ENCODE data around the gene ALKBH1.
"Not testable (repeated sequence)": the region's sequence is repeated elsewhere in the genome, so short reads cannot be mapped to it uniquely, and the experiment has no call there.

Gene ALKBH1

GRCh38 chr14:77707724-77708408, at the start of gene ALKBH1, which contains the start of gene SLIRP:
ALKBH1 (minus strand) TSS chr14:77708023; CDS start chr14:77708004, 19 bp downstream.
SLIRP (plus strand) TSS chr14:77708103; CDS start chr14:77708112, 9 bp downstream.
- peaks cover 14 to 23% of the 10 kb centered on the region in 2 donors for H3K36me3 ChIP-seq (ENCODE audit: control insufficient read depth in 2 of 2, insufficient read depth in 2 of 2, low read length in 2 of 2)

GRCh38 chr14:77752799-77753516, 45.1 kb upstream of the ALKBH1 start:
- Histone ChIP-seq H3K9ac (ENCODE audit: low read length in 2 of 2) (no peak overlapping the region), H3K27me3 (ENCODE audit: control insufficient read depth in 1 of 2, insufficient read depth in 2 of 2, low read length in 2 of 2) (no peaks in the 10 kb centered on the region), H3K4me3 (ENCODE audit: low read length in 2 of 2) (no peak overlapping the region), H3K9me3 (ENCODE audit: control insufficient read depth in 2 of 2, low read length in 2 of 2) (no peaks in the 10 kb centered on the region), H3K4me1 (ENCODE audit: control insufficient read depth, insufficient read depth, low read length) (peaks cover 9% of the 10 kb centered on the region), H3K27ac (ENCODE audit: low read length) (no peak overlapping the region), H3K36me3 (ENCODE audit: control insufficient read depth in 2 of 2, insufficient read depth in 2 of 2, low read length in 2 of 2) (peaks cover 14 to 22% of the 10 kb centered on the region in 2 donors)

More at GRCh38 chr14:77707724-77708408, at the start of gene ALKBH1, which contains the start of gene SLIRP:
- no peaks in the 10 kb centered on the region for H3K27me3 ChIP-seq (ENCODE audit: control insufficient read depth in 1 of 2, insufficient read depth in 2 of 2, low read length in 2 of 2)
- peaks cover 10% of the 10 kb centered on the region for H3K4me1 ChIP-seq (ENCODE audit: control insufficient read depth, insufficient read depth, low read length)
- H3K9ac ChIP-seq (ENCODE audit: low read length in 2 of 2): peak within 1 kb of the TSS; percentile 68 to 94
- peak within 1 kb of the TSS; percentile 67 for H3K27ac ChIP-seq (ENCODE audit: low read length)
- no peaks in the 10 kb centered on the region for H3K9me3 ChIP-seq (ENCODE audit: control insufficient read depth in 2 of 2, low read length in 2 of 2)
- peak within 1 kb of the TSS; percentile 99 to 100 for H3K4me3 ChIP-seq (ENCODE audit: low read length in 2 of 2)

- no peak overlapping the region for H3K4me3 ChIP-seq (ENCODE audit: low read length in 2 of 2)
- H3K27me3 ChIP-seq (ENCODE audit: control insufficient read depth in 1 of 2, insufficient read depth in 2 of 2, low read length in 2 of 2): no peaks in the 10 kb centered on the region
- H3K36me3 ChIP-seq (ENCODE audit: control insufficient read depth in 2 of 2, insufficient read depth in 2 of 2, low read length in 2 of 2): peaks cover 14 to 22% of the 10 kb centered on the region in 2 donors
- no peaks in the 10 kb centered on the region for H3K9me3 ChIP-seq (ENCODE audit: control insufficient read depth in 2 of 2, low read length in 2 of 2)
- H3K9ac ChIP-seq (ENCODE audit: low read length in 2 of 2): no peak overlapping the region
- H3K27ac ChIP-seq (ENCODE audit: low read length): no peak overlapping the region
- H3K4me1 ChIP-seq (ENCODE audit: control insufficient read depth, insufficient read depth, low read length): peaks cover 6% of the 10 kb centered on the region
Measured at GRCh38 chr14:77752266-77752665, 44.4 kb upstream of the ALKBH1 start.

GRCh38 chr14:77747425-77747824, 39.6 kb upstream of the ALKBH1 start:
- H3K36me3 ChIP-seq (ENCODE audit: control insufficient read depth in 2 of 2, insufficient read depth in 2 of 2, low read length in 2 of 2): peaks cover 23 to 26% of the 10 kb centered on the region in 2 donors
- H3K4me1 ChIP-seq (ENCODE audit: control insufficient read depth, insufficient read depth, low read length); H3K27ac ChIP-seq (ENCODE audit: low read length); H3K27me3 ChIP-seq (ENCODE audit: control insufficient read depth in 1 of 2, insufficient read depth in 2 of 2, low read length in 2 of 2); H3K9me3 ChIP-seq (ENCODE audit: control insufficient read depth in 2 of 2, low read length in 2 of 2); H3K4me3 ChIP-seq (ENCODE audit: low read length in 2 of 2); H3K9ac ChIP-seq (ENCODE audit: low read length in 2 of 2): not testable (repeated sequence)

- no peak overlapping the region for H3K27ac ChIP-seq (ENCODE audit: low read length)
- H3K36me3 ChIP-seq (ENCODE audit: control insufficient read depth in 2 of 2, insufficient read depth in 2 of 2, low read length in 2 of 2): peaks cover 22 to 24% of the 10 kb centered on the region in 2 donors
- no peaks in the 10 kb centered on the region for H3K4me1 ChIP-seq (ENCODE audit: control insufficient read depth, insufficient read depth, low read length)
- H3K9me3 ChIP-seq (ENCODE audit: control insufficient read depth in 2 of 2, low read length in 2 of 2): no peaks in the 10 kb centered on the region
- H3K9ac ChIP-seq (ENCODE audit: low read length in 2 of 2): no peak overlapping the region
- no peaks in the 10 kb centered on the region for H3K27me3 ChIP-seq (ENCODE audit: control insufficient read depth in 1 of 2, insufficient read depth in 2 of 2, low read length in 2 of 2)
- H3K4me3 ChIP-seq (ENCODE audit: low read length in 2 of 2): no peak overlapping the region
Measured at GRCh38 chr14:77746064-77746702, 38.4 kb upstream of the ALKBH1 start.

- Histone ChIP-seq H3K36me3 (ENCODE audit: control insufficient read depth in 2 of 2, insufficient read depth in 2 of 2, low read length in 2 of 2) (peaks cover 23 to 34% of the 10 kb centered on the region in 2 donors), H3K27ac (ENCODE audit: low read length) (no peak overlapping the region), H3K27me3 (ENCODE audit: control insufficient read depth in 1 of 2, insufficient read depth in 2 of 2, low read length in 2 of 2) (no peaks in the 10 kb centered on the region), H3K4me3 (ENCODE audit: low read length in 2 of 2) (no peak overlapping the region), H3K9me3 (ENCODE audit: control insufficient read depth in 2 of 2, low read length in 2 of 2) (no peaks in the 10 kb centered on the region), H3K9ac (ENCODE audit: low read length in 2 of 2) (no peak overlapping the region), H3K4me1 (ENCODE audit: control insufficient read depth, insufficient read depth, low read length) (no peaks in the 10 kb centered on the region)
Measured at GRCh38 chr14:77741438-77741837, 33.6 kb upstream of the ALKBH1 start.

GRCh38 chr14:77738559-77739250, 30.9 kb upstream of the ALKBH1 start:
- Histone ChIP-seq H3K36me3 (ENCODE audit: control insufficient read depth in 2 of 2, insufficient read depth in 2 of 2, low read length in 2 of 2) (peaks cover 24 to 34% of the 10 kb centered on the region in 2 donors), H3K9ac (ENCODE audit: low read length in 2 of 2) (no peak overlapping the region), H3K27me3 (ENCODE audit: control insufficient read depth in 1 of 2, insufficient read depth in 2 of 2, low read length in 2 of 2) (no peaks in the 10 kb centered on the region), H3K9me3 (ENCODE audit: control insufficient read depth in 2 of 2, low read length in 2 of 2) (no peaks in the 10 kb centered on the region), H3K4me3 (ENCODE audit: low read length in 2 of 2) (no peak overlapping the region), H3K4me1 (ENCODE audit: control insufficient read depth, insufficient read depth, low read length) (no peaks in the 10 kb centered on the region), H3K27ac (ENCODE audit: low read length) (no peak overlapping the region)

- no peak overlapping the region for H3K27ac ChIP-seq (ENCODE audit: low read length)
- no peak overlapping the region for H3K9ac ChIP-seq (ENCODE audit: low read length in 2 of 2)
- H3K27me3 ChIP-seq (ENCODE audit: control insufficient read depth in 1 of 2, insufficient read depth in 2 of 2, low read length in 2 of 2): no peaks in the 10 kb centered on the region
- H3K9me3 ChIP-seq (ENCODE audit: control insufficient read depth in 2 of 2, low read length in 2 of 2): no peaks in the 10 kb centered on the region
- H3K4me3 ChIP-seq (ENCODE audit: low read length in 2 of 2): no peak overlapping the region
- no peaks in the 10 kb centered on the region for H3K4me1 ChIP-seq (ENCODE audit: control insufficient read depth, insufficient read depth, low read length)
- H3K36me3 ChIP-seq (ENCODE audit: control insufficient read depth in 2 of 2, insufficient read depth in 2 of 2, low read length in 2 of 2): peaks cover 56 to 63% of the 10 kb centered on the region in 2 donors
Measured at GRCh38 chr14:77730976-77731497, 23.2 kb upstream of the ALKBH1 start.

GRCh38 chr14:77722301-77722700, 14.5 kb upstream of the ALKBH1 start:
- Histone ChIP-seq H3K36me3 (ENCODE audit: control insufficient read depth in 2 of 2, insufficient read depth in 2 of 2, low read length in 2 of 2) (peaks cover 39 to 50% of the 10 kb centered on the region in 2 donors), H3K4me1 (ENCODE audit: control insufficient read depth, insufficient read depth, low read length) (no peaks in the 10 kb centered on the region), H3K9ac (ENCODE audit: low read length in 2 of 2) (no peak overlapping the region), H3K9me3 (ENCODE audit: control insufficient read depth in 2 of 2, low read length in 2 of 2) (no peaks in the 10 kb centered on the region), H3K27me3 (ENCODE audit: control insufficient read depth in 1 of 2, insufficient read depth in 2 of 2, low read length in 2 of 2) (no peaks in the 10 kb centered on the region), H3K4me3 (ENCODE audit: low read length in 2 of 2) (no peak overlapping the region), H3K27ac (ENCODE audit: low read length) (no peak overlapping the region)

- Histone ChIP-seq H3K36me3 (ENCODE audit: control insufficient read depth in 2 of 2, insufficient read depth in 2 of 2, low read length in 2 of 2) (peaks cover 37 to 46% of the 10 kb centered on the region in 2 donors), H3K27ac (ENCODE audit: low read length) (no peak overlapping the region), H3K9ac (ENCODE audit: low read length in 2 of 2) (no peak overlapping the region), H3K27me3 (ENCODE audit: control insufficient read depth in 1 of 2, insufficient read depth in 2 of 2, low read length in 2 of 2) (no peaks in the 10 kb centered on the region), H3K4me1 (ENCODE audit: control insufficient read depth, insufficient read depth, low read length) (no peaks in the 10 kb centered on the region), H3K4me3 (ENCODE audit: low read length in 2 of 2) (no peak overlapping the region), H3K9me3 (ENCODE audit: control insufficient read depth in 2 of 2, low read length in 2 of 2) (no peaks in the 10 kb centered on the region)
Measured at GRCh38 chr14:77721437-77721836, 13.6 kb upstream of the ALKBH1 start.

Measured in stomach smooth muscle (tissue), 2 donors.